DND-41 (cell line): Measurements from ENCODE around the gene OR6S1.

Source experiments
- EZH2 ChIP-seq: IDR thresholded peaks from 3 replicates; pipeline ENCODE4 v1.6.1; 2012; ENCODE audit warnings: borderline replicate concordance, low read depth, mild to moderate bottlenecking, moderate library complexity, low read length, inconsistent platforms; ENCODE audit not compliant: severe bottlenecking
- TF ChIP-seq, protein P1 (sequence below): IDR thresholded peaks from 2 replicates; pipeline ENCODE4 v1.5.1; 2012; ENCODE audit warnings: borderline replicate concordance, low read length, moderate library complexity, mild to moderate bottlenecking; ENCODE audit not compliant: poor library complexity, severe bottlenecking; ENCODE audit errors: extremely low read depth

DNA sequence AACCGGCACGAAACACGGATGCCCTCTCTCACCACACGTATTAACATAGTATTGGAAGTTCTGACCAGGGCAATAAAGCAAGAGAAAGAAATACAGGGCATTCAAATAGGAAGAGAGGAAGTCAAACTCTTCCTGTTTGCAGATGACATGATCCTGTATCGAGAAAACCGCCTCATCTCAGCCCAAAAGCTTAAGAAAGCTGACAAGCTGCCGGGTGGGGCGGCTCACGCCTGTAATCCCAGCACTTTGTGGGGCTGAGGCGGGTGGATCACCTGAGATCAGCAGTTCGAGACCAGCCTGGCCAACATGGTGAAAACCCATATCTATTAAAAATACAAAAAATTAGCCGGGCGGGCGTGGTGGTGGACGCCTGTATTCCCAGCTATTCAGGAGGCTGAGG lies 17.7 kb downstream of the OR6S1 start:
- TF ChIP-seq, protein P1, sequence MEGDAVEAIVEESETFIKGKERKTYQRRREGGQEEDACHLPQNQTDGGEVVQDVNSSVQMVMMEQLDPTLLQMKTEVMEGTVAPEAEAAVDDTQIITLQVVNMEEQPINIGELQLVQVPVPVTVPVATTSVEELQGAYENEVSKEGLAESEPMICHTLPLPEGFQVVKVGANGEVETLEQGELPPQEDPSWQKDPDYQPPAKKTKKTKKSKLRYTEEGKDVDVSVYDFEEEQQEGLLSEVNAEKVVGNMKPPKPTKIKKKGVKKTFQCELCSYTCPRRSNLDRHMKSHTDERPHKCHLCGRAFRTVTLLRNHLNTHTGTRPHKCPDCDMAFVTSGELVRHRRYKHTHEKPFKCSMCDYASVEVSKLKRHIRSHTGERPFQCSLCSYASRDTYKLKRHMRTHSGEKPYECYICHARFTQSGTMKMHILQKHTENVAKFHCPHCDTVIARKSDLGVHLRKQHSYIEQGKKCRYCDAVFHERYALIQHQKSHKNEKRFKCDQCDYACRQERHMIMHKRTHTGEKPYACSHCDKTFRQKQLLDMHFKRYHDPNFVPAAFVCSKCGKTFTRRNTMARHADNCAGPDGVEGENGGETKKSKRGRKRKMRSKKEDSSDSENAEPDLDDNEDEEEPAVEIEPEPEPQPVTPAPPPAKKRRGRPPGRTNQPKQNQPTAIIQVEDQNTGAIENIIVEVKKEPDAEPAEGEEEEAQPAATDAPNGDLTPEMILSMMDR, result no peak
- no peak for TF ChIP-seq EZH2
